Stimulated activated CD8-positive, alpha-beta memory T cell treated with anti-CD3 and anti-CD28 coated beads, Interleukin-12 subunit alpha, Interleukin-12 subunit beta, amount 100 ng/mL, for 1 hour (primary cell): ENCODE results near the gene INTS1.

Experiments
- DNase-seq: peaks from one replicate; pipeline ENCODE4 v3.0.0-alpha.2; 2020; ENCODE audit warnings: low read depth

Gene INTS1

DNA sequence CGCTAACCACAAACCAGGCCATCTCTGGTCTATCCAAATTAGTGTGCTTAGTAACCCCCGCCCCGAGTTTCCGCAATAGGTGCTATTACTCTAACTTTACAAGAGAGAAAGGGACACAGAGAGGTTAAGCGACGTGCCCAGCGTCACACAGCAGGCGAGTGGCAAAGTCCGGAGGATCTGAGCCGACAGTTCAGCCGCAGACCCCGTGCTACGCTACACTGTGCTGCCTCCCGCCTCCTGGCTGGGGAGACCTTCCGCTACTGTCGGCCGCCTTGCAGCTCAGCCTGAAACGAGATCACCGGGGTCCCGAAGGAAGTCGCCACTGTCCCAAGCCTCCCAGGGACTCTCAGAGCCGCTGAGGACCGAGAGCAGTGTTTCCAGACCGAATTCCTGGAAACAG, 799 bp downstream of the INTS1 start:
- no peak for DNase-seq

DNA sequence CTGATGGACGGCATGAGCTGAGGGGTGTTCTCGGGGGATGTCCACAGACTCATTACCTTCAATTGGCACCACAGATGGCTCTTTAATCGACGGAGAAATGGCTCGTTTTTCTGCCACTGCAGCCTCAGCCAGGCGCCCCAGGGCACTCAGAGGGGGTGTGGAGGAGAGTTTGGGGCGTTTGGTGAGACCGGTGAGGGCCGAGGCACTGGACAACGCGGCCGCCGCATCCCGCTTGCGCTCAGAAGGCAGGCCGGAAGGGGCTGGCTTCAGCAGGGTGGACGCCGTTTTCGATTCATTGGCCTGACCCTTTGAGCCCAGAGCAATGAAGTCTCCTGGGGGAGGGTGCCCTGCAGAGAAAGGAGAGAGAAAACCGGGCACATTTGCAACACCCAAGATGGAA, 1.3 kb downstream of the INTS1 start:
- no peak for DNase-seq

DNA sequence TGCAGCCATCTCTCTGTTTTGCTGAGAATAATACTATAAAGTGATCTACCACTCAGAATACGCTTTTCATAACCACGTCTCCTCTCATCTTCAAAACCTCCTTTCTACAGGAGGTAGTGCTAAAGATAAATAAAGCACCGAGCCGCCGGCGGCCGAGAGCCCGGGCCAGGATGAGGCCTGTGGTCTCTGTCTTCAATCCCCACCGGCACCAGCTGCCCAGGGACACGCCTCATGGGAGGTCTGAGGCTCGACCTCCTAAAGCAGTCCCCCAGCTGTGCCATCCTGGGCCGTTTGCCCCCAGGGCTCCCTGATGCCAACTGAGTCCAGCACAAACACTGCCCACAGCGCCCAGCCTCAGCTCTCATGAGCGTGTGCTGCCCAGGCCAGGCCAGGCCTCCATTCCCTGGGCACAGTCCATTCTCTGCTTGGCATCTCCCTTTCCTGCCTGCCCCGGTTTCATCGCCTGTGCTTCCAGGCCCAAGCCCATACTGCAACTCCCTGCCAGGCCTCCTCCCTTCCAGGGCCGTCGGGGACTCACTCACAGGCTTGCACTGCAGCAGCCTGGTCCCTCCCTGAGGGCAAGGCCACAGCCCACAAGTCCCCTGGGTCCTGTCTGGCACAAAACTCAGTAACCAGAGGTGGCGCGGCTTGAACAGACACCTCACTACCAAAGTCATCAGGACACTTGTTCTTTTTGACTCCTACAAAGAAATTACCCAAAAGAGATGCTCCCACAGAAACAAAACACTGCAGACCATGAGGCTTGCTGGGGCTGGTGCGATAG, 2.5 kb downstream of the INTS1 start:
- DNase-seq, result no peak

DNA sequence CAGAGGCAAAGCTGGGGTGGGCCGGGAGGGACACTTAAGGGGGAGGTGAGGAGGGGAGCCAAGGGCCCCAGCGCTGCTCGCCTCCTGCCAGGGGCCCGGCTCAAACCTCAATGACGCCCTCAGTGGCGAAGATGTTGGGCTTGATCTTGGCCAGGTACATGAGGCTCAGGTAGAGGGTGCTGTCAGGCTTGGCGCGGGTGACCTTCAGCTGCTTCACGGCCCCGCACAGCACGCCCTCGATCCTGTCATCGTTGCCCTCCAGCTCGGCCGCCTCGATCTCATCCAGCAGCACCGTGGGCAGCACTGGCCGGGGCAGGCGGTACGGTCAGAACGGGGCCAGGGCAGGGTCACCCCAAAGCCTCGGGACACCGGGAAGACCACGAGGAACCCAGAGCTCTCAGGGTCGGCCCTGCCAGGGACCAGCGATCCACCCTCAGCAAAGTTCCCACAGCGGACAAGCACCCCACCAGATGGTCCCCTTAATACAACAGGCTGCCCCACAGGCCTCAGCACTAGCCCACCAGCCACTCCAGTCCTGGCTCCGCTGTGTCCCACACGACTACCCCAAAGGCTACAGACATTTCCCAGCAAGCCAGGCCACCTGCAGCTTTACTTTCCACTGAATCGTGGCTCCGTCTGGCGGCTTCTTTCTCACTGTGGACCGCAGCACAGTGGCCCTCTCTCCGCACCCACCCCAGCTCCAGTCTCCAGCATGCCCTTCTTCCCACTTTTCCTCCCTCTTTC, 4.0 kb downstream of the INTS1 start:
- no peak for DNase-seq

DNA sequence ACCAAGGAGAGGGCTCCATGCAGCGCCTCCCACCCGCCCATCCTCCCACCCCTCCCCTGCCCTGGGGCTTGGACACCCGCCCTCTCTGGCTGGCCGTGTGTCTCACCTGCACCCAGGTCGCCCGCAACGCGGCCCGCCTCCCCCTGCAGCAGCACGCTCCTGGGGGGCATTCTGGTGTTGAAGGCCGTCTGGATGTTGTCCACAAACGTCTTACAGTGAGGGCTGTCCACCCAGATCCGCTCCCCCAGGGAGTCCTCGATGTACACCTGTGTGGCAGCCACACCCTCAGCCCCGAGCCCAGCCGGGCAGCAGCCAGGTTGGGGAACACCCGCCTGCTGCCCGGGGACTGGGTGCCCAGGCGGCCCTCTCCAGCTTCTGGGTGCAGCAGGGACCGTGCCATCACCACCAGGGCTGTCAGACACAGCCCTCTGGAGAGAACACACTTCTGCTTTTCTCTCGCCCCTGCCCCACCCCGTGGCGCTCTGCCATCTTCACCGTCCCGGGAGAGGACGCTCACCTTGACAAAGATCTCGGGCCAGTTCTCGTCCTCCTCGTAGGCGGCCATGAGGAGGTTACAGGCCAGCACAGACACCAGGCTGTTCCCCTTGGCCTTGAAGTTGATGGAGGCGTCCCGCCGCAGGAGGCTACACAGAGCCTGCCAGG, 4.7 kb downstream of the INTS1 start:
- no peak for DNase-seq

DNA sequence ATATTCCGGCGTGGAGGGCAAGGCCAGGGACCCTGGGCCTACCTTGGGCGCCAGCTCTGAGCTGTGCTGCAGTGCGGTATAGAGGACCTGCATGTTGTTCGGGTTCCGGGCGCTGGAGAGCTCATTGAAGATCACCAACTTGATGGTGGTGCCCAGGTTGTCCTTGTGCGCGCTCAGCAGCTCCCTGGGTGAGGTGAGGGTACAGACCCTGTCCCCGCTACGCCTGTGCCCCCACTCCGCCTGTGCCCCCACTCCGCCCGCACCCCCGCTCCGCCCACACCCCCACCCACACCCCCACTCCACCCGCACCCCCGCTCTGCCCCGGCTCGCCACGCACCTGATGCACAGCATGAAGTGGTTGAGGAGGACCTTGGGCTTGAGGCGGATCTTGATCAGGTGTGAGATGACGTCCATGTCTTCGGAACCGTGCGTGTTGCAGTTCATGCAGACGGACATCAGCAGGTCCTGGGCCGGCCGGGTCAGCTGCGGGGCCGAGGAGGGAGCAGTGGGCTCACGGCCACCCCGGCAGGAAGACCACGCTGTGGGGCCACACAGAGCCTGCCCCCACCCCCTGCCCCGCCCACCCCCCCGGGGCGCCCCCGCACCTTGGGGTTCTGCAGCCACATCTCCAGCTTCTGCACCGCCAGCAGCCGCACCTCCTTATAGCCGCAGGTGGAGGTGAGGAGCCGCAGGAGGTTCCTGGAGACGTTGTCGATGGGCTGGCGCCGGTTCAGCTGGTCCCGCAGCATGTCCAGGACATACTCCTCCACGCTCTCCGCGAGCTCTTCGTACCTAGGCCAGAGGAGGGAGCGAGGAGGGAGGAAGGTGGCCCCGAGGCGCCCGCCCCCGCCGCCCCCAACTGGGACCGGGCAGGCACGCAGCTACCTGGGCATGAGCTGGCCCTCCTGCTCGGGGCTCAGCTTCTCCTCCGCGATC, 5.6 kb downstream of the INTS1 start:
- no peak for DNase-seq

DNA sequence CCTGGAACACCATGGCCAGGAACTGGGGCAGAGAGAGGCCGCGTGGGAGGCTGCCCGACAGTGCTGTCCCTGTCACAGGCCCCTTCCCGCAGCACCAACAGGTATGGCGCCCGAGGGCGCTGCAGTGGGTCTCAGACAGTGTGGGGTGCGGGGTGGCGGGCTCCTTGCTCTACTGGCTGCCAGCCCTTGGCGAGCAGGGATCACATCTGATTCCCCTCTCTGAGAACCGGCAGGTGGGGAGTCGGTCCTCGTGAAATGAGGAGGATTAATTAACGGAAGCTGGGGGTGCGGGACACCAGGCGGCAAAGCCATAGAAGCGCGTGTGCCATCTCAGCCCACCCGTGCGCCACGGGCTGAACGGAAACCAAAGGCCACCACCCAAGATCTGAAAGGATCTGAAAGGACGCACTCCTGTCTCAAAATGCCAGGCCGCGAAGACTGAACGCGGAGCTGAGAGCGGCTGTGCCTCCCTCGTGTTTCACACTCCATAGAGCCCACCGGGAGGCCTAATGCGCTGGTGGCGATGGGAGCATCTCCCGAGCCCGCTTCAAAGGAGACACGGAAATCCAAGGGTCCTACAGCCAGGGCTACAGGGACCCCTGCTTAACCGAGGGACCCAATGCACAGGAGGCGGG, 6.8 kb downstream of the INTS1 start:
- DNase-seq, result no peak

DNA sequence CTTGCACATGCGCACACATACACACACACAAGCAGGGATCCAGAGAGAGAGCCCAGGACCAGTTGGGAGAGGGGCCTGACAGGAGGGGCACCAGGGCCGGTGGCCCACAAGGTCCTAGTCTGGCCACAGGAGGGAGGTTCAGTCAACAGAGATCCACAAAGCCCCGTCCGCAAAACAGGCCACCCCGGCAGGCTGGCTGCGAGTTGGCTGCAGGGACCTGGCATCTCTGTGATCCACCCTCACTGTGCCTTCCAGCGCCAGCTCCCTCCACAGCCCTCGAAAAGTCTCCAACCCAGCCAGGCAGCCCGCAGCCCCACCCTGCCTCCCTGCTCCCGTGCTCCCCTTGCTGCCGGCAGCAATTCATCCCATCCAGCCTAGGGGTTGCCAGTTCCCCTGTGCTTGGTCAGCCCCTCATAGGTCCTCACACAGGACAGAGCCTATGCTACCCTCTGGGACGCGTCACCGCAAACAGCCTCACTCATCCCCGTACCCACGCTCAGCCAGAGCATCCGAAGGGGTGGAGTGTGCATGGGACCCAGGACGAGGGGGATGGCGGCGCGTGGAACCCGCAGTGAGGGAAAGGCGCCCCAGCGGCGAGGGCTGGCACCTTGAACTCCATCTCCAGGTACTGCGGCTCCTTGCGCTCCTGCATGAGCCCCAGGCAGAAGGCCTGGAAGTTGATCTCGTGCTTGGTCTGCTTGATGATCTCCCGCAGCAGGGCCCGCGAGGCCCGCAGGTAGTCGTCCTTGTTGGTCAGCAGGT, 7.5 kb downstream of the INTS1 start:
- no peak for DNase-seq

DNA sequence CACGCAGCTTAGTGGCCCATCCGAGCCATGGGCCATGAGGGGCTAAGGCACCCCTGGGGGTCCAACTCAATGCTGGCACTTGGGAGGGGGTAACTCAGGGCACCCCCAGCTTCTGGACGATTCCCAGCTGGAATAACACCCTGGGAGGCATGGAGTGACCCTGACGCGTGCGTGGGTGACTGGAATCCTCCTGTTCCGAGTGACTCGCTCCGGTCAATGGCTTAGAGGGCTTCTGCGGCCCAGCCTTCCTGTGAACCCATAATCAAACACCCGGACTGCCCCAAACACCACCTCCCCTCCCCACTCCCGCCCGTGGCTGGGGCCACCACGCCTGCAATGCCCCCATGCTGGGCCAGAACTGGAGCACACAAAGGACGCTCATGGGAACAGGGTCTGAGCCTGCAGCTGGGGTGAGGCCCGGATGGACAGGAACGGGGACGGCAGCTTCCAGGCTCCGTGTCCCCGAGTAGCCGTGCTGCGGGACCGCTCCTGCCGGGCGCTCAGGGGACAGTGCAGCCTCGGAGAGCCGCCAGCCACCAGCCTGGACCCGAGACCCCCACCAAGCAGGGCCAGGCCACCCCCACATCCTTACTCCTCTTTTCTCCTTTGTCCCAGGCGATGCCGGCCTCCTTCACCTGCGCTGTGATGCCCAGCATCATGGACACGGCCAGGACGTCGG, 8.5 kb downstream of the INTS1 start:
- DNase-seq, result no peak

DNA sequence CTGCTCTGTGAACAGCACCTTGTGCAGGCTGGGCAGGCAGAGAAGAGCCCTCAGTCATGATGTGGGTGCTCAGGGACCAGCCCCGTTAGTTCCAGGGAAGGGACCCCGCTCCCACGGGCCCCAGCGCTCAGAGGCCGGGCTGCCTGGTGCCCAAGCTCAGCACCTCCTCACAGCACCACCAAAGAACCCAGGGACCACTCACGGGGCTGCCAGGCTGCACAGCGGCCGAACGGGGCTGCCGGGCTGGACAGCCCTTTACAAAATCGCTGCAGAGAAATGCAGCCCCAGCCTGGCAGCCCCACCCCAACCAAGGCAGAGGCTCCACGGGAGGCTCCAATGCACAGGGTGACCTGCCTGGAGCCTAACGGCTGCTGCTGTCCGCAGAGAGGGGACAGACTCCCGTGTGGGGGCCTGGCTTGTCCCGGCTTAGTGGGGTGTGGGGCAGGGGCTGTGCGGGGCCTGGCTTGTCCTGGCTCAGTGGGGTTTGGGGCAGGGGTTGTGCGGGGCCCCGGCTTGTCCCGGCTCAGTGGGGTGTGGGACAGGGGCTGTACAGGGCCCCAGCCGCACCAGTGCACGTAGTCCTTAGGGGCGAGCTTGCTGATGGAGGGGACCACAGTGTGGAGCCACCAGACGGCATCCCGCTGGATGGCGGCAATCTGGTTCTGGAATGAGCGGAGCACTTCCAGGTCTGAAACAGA, 9.2 kb downstream of the INTS1 start:
- no peak for DNase-seq

DNA sequence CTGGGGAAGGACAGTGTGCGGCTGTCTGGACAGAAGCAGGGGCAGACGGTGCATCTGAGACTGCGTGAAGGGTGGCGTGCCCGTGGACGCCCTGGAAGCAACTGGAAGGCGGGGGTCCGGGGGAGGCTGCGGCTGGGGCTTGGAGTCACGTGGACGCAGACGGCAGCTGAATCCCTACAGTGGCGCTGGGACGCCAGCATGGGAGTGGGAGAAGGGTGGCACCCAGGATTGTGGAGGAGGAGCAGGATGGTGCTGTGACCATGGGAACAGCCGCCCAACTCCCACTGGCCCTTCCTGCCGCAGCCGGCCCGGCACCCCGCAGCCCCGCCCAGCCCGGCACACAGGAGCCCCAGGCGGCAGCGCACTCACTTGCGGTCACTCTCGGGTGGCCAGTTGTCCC, 9.7 kb downstream of the INTS1 start:
- DNase-seq, result no peak

DNA sequence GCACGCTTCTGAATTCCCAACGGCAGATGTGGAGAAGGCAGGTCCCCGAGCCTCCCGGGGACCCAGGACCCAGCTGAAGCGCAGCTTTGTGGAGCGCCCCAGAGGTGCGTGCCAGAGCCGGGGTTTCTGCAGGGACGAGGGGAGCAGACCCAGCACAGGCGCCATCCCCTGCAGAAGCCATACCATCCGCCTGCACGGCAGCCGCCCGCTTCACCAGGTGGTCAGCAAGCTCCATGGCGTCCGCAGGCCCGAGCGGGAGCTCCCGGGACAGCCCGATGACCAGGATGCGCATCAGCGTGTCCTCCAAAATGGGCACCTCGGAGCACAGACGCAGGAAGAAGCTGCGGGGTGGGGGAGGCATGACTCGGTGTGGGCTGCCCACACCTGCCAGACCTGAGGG, 10.6 kb downstream of the INTS1 start:
- no peak for DNase-seq

DNA sequence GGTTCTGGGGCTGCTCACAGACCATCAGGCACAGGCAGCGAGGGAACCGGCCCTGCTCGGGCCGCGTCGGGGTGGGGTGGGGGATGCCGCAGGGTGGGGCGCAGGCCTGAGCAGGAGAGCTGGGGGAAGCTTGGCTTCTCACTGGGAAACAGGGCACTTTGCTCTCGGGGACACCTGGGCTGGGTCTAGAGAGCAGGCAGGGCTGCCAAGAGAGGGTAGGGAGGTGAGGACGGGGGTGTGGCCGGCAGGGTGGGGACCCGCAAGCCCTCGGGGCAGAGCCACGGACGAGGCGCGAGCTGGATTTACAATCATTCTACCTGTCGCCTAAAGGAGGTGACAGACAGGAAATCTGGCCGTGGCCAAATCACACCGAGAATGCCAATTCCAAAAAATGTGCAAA, 11.1 kb downstream of the INTS1 start:
- DNase-seq, result no peak

DNA sequence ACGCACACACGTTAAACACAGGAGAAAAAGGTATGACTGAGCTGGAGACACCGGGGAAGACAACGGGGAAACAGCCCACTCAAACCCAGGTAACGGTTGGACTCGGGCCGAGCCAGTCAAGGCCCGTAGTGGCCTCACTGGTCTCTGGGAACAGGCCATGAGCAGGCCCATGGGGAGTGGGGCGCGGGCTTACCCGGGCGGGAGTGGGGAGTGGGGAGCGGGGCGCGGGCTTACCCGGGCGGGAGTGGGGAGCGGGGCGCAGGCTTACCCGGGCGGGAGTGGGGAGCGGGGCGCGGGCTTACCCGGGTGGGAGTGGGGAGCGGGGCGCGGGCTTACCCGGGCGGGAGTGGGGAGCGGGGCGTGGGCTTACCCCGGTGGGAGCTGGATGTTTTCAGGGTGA, 11.5 kb downstream of the INTS1 start:
- DNase-seq, result no peak

DNA sequence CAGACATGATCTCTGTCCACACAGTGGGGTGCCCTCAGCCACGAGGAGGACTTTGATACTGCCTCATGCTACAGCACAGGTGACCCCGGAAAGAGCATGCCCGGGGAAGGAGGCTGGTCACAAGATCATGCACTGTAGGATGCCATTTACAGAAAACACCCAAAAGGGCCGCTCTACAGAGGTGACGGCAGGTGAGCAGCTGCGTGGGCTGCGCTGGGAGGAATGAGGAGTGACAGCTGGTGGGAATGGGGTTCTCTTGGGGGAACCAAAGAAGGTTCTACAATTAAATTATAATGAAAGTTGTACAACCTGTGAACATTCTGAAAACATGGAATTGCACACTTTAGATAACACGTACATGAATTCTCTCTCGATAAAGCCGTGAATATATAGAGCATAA, 12.0 kb downstream of the INTS1 start:
- DNase-seq, result no peak

DNA sequence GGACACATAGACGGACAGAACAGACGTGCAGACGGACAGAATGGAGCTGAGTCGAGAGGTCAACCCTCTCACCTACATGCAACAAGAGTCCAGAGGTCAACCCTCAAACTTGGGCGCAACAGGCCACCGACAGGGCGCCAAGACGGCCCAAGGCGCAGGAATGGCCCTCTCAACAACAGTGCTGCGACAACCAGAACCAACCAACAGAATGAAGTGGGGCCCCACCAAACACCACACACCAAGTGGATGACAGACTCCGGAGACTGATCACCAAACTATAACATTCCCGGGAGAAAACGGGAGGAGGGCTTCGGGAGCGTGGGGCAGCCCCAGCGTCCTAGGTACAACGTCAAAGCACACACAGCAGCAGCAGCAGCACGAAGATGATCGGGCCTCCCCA, 13.4 kb downstream of the INTS1 start:
- DNase-seq, result no peak

DNA sequence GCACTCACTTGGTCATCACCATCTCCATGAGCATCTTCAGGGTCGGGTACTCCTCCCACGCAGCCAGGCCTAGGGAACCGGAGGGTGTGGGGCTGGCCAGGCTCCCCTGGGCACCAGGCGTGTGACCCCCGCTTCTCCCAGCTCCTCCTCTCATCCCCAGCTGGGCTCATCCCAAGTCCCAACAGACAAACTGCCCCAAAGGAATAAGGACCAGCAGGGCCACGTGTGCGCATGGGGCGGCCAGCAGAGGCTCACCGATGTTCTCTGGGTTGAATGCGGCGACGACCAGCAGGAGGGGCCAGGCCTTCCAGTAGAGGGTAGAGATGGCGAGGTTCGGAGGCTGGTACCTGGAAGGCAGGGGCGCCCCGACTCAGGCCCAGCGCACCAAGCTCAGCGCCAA, 14.9 kb downstream of the INTS1 start:
- no peak for DNase-seq

DNA sequence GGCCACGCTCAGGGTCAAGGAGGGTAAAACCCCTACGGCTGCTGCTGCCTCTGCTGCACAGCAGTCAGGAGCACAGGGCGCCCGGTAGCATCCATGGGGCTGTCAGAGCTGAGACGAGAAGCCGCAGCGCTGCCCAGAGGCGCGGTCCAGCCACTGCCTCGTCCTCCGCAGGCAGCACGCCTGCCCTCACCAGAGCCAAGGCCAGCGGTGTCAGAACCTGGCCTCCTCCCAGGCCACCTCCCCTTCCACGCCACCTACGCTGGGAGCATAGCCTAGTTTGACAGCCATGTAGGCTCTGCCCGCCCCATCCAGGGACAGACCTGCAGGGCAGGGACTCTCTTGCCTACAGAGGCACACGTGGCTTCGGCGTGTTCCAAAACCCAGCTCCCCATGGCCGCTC, 16.2 kb downstream of the INTS1 start:
- DNase-seq, result no peak

DNA sequence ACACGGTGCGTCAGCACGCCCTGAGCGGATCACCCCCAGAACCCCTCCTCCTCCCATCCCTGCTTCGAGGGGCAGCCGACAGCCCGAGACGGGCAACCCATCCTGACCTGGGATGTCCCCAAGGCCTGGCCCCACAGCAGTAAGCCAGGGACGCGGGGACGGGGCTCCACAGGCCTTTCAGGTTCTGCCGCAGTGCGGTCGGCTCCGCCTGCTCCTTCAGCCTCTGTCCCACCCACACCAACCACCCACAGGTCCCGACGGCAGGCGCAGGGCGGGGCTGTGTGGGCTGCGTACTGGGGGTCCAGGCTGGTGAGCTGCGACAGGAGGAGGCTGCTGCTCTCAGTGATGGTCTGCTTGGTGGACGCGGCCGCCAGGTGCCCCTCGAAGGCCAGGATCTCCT, 16.7 kb downstream of the INTS1 start:
- no peak for DNase-seq

DNA sequence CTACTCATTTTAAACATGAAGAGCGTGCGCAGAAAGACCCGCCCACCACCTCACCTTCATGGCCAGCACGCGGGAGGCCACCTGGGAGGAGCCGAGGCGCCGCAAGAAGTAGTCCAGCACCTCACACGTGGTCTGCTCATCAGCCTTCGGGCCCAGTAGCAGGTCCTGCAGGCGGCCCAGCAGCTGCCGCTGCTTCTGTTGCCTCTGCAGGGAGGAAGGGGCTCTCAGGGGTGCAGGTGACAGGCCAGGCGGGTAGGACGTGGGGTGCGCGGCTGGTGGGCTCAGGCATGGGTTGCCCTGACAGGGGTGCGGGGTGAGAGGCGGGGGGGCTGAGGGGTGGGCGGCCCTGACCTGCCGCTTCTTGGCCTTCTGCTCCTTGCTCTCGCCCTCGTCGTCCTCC, 17.6 kb downstream of the INTS1 start:
- DNase-seq, result no peak
